Measurements from ENCODE around the gene TSNAX. TPM values are rescaled to one million over a fixed set of nuclear protein-coding genes. Genes with fewer than 3 reads are reported as not detected.
"Not testable (repeated sequence)": the region's sequence is repeated elsewhere in the genome, so short reads cannot be mapped to it uniquely, and the experiment has no call there.

Gene TSNAX
- total RNA-seq, 1 donor from 2014 or later: 34.0 TPM

GRCh38 chr1:231584921-231585320 lies 56.5 kb downstream of the TSNAX start:
- H3K4me3 Mint-ChIP-seq: no peak overlapping the region
- DNase-seq (ENCODE audit: extremely low spot score, unreplicated experiment): no peak
- no peaks in the 10 kb centered on the region for H3K27me3 Mint-ChIP-seq
- no peak for TF ChIP-seq CTCF (conservative IDR thresholded peaks at IDR 0.05)
- no peaks in the 10 kb centered on the region for H3K36me3 Mint-ChIP-seq
- no peak overlapping the region for H3K27ac Mint-ChIP-seq
- no peaks in the 10 kb centered on the region for H3K4me1 Mint-ChIP-seq (ENCODE audit: unreplicated experiment)
- H3K9me3 Mint-ChIP-seq: no peaks in the 10 kb centered on the region

GRCh38 chr1:231590453-231591198 lies 62.2 kb downstream of the TSNAX start:
- peak; percentile 79 for TF ChIP-seq CTCF (conservative IDR thresholded peaks at IDR 0.05)
- no peaks in the 10 kb centered on the region for H3K36me3 Mint-ChIP-seq
- peaks cover 3% of the 10 kb centered on the region for H3K27me3 Mint-ChIP-seq
- H3K4me3 Mint-ChIP-seq: no peak overlapping the region
- DNase-seq (ENCODE audit: extremely low spot score, unreplicated experiment): no peak
- H3K27ac Mint-ChIP-seq: no peak overlapping the region
- peaks cover 11% of the 10 kb centered on the region for H3K4me1 Mint-ChIP-seq (ENCODE audit: unreplicated experiment)
- H3K9me3 Mint-ChIP-seq: no peaks in the 10 kb centered on the region

GRCh38 chr1:231591466-231591865 lies 63.0 kb downstream of the TSNAX start:
- Mint-ChIP-seq H3K4me3 (no peak overlapping the region), H3K27ac (no peak overlapping the region), H3K36me3 (no peaks in the 10 kb centered on the region), H3K9me3 (no peaks in the 10 kb centered on the region), H3K4me1 (ENCODE audit: unreplicated experiment) (peaks cover 17% of the 10 kb centered on the region), H3K27me3 (peaks cover 3% of the 10 kb centered on the region)
- no peak for DNase-seq (ENCODE audit: extremely low spot score, unreplicated experiment)
- TF ChIP-seq CTCF (conservative IDR thresholded peaks at IDR 0.05): no peak

GRCh38 chr1:231592809-231593208 lies 64.3 kb downstream of the TSNAX start:
- Mint-ChIP-seq H3K9me3 (no peaks in the 10 kb centered on the region), H3K27me3 (peaks cover 3% of the 10 kb centered on the region), H3K36me3 (no peaks in the 10 kb centered on the region), H3K4me3 (no peak overlapping the region), H3K4me1 (ENCODE audit: unreplicated experiment) (peaks cover 21% of the 10 kb centered on the region), H3K27ac (no peak overlapping the region)
- no peak for TF ChIP-seq CTCF (conservative IDR thresholded peaks at IDR 0.05)
- no peak for DNase-seq (ENCODE audit: extremely low spot score, unreplicated experiment)

GRCh38 chr1:231593264-231593663 lies 64.8 kb downstream of the TSNAX start:
- not testable (repeated sequence) for H3K27ac Mint-ChIP-seq; DNase-seq (ENCODE audit: extremely low spot score, unreplicated experiment); H3K27me3 Mint-ChIP-seq; H3K4me3 Mint-ChIP-seq; H3K36me3 Mint-ChIP-seq; H3K9me3 Mint-ChIP-seq
- H3K4me1 Mint-ChIP-seq (ENCODE audit: unreplicated experiment): peaks cover 21% of the 10 kb centered on the region

GRCh38 chr1:231594123-231594522 lies 65.7 kb downstream of the TSNAX start:
- H3K4me3 Mint-ChIP-seq: no peak overlapping the region

More at GRCh38 chr1:231594123-231594522, 65.7 kb downstream of the TSNAX start:
- no peak for DNase-seq (ENCODE audit: extremely low spot score, unreplicated experiment)
- Mint-ChIP-seq H3K27ac (no peak overlapping the region), H3K36me3 (no peaks in the 10 kb centered on the region), H3K9me3 (no peaks in the 10 kb centered on the region), H3K4me1 (ENCODE audit: unreplicated experiment) (peaks cover 21% of the 10 kb centered on the region), H3K27me3 (peaks cover 3% of the 10 kb centered on the region)
- TF ChIP-seq CTCF (conservative IDR thresholded peaks at IDR 0.05): no peak
